GM18870 (cell line): Measurements from ENCODE around the gene MTFMT.
"Not testable (repeated sequence)": the region's sequence is repeated elsewhere in the genome, so short reads cannot be mapped to it uniquely, and the experiment has no call there.

Experiments used
- ATAC-seq: cut with Tn5 transposase; IDR thresholded peaks from one replicate; pipeline ENCODE4 v1.9.1; 2021; ENCODE audit warnings: moderate library complexity; ENCODE audit not compliant: unreplicated experiment

MTFMT gene

GRCh38 chr15:65040461-65040860 lies 11.0 kb upstream of the MTFMT start:
- no peak for ATAC-seq

- ATAC-seq: no peak
Measured at GRCh38 chr15:65038836-65039235, 9.4 kb upstream of the MTFMT start.

DNA sequence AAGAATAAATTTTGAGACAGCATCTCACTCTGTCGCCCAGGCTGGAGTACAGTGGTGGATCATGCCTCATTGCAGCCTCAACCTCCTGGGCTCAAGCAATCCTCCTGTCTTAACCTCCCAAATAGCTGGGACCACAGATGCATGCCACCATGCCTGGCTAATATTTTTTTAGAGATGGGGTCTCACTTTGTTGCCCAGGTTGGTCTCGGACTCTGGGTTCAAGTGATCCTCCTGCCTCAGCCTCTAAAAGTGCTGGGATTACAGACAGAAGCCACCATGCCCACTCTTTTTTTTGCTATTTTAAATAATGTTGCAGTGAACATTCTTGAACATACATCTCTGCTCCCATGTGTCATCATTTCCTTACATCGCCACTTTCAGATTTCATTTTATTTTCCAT lies 9.0 kb upstream of the MTFMT start:
- ATAC-seq: no peak

- ATAC-seq: no peak
Measured at GRCh38 chr15:65037309-65037708, 7.9 kb upstream of the MTFMT start.

DNA sequence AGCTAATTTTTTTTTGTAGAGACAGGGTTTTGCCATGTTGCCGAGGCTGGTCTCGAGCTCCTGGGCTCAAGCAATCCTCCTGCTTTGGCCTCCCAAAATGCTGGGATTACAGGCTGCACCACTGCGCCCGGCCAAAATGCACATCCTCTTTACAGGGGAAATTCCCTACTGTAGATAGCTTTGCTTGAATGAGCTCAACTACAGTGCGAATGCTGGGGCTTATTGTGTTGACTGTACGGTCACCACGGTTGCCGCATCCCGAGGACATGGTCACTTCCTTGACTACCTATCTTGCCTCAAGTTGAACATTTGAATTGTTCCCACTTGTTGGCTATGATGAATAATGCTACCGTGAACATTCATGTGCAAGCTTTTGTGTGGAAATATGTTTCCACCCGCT lies 5.3 kb upstream of the MTFMT start:
- no peak for ATAC-seq

DNA sequence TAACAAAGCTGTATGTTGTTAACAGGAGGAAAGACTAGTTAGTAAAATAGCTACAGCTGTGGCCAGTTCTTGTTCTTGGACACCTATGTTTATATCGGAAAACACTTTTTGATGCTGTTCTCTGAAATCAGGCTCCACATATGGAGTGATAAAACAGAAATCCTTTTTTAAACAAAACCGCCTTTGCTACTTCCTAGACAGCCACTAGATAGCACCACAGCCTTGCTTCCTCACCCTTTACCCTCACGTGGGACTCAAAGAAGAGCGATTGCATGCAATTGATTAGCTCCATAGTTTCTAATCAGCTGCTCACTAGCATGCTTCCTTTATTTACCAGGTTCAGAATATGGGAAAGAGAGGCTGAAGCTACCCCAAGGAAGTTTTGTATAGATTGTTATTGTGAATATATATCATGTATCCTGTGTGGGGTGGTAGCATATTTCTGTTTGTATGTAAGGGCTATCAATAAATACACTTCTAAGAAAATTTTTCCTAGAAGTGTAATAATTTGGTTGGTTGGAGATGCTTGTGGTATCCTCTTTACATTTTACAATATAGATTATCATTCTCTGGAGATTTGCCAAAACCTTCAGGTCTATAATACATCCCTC lies 4.3 kb upstream of the MTFMT start:
- ATAC-seq: no peak

DNA sequence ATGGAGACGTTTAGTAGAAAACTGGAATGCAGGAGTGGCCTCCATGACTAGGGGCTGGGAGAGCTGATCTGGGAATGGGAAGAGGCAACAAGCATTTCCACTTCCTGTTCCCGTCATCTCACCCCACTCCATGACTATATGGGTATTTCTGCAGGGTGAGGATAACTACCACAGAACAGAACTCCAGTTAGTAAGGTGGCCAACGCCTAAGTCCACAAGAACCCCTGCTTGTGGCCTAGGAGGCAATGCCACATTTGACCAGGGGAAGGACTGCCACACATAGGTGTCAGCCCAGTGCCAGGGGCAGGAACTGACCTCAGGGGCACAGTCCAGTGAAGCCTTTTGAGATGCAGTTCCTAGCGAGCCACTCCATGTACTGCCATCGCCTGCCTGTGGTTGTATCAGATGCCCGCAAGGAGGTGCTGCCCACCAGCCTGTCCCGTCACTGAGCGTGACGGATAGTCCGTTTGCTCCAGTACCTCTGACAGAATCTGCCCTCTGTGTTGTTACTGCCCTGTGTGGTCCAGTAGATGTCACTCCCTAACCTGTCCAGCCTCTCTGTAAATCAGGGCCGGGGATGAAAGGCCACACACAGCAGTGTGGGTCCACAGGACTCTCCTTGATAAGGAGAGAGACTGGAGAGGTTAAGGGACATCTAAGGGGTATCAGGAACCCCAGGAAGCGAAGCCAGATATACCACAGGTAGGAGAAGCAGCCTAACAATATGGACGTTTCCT lies 3.5 kb upstream of the MTFMT start:
- no peak for ATAC-seq

GRCh38 chr15:65029736-65030208 lies 333 bp upstream of the MTFMT start:
- no peak for ATAC-seq

DNA sequence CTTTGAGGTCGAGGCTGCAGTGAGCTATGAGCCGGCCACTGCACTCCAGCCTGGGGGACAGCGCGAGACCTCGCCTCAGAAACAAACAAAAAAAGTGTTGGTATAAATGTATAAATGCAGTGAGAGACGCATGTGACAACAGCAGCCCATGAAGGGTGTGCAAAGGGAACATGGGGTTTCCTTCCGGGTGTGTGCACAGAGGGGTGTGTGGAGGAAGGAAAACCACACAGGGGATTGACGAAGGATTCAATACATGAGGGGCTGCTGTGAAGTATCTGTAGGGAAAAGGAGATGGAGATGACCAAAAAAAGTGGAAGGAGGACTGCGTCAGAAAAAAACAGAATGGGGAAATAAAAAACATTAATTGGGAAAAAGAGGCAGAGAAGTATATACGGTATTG lies 1.1 kb downstream of the MTFMT start:
- ATAC-seq: no peak

- ATAC-seq: no peak
Measured at GRCh38 chr15:65027593-65027992, 1.8 kb downstream of the MTFMT start.

DNA sequence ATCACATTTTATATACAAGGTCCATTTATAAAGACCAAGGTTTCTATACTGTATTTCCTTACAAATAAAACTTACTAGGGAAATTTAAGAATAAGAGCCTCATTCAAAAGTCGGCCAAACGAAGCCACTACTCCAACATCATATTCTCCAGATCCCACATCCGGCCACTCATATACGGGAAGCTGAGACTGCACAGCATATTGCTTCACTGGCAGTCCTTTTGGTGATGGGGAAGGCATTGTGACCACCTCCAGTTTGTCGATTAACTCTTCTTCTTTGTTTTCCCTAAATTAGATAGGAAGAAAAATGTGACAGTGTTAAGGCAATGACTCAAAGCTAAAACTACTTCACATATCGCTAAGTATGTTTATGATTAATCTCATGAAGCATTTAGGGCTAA lies 2.7 kb downstream of the MTFMT start:
- ATAC-seq: no peak

DNA sequence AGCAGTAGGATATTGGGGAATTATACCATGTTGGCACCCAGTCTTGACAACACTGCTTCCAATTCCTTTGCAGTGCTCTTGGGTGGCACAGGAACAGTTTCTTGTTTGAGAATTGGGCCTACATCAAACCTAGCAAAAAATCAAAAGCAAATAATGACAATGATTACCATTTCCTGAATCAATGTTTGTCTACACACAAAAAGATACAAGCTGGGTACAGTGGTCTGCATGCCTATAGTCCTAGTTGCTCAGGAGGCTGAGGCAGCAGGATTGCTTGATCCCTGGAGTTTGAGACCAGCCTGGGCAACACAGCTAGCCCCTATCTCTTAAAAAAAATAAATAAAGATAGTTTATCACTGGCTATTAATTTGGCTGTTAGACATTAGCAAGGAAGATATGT lies 8.0 kb downstream of the MTFMT start:
- ATAC-seq: no peak

DNA sequence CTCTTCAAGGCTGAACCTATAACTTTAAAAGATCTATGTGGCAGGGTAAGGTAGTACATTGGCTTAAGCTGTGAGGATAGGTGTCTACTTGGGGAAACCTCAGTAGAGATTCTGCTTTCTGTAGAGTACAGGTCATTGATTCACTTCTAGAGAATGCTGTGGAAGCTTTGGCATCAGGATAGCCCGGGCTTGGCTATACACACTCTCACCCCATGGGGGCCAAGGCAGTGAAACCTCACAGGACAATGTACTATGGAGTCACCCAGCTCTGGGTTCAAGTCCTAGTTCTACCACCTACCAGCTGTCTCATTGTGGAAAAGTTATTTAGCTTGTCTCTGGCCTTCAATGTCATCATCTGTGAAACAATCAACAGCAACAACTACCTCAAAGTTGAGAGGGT lies 9.0 kb downstream of the MTFMT start:
- no peak for ATAC-seq

DNA sequence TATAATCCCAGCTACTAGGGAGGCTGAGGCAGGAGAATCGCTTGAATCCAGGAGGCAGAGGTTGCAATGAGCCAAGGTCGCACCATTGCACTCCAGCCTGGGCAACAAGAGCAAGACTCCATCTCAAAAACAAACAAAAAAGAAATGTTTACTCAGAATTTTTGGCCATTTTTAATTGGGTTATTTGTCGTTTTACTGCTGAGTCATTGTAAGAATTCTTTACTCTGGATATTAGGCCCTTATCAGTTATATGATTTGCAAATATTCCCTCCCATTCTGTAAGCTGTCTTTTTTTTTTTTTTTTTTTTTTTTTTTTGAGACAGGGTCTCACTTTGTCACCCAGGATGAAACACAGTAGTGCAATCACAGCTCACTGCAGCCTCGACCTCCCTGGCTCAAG lies 18.2 kb downstream of the MTFMT start:
- ATAC-seq: not testable (repeated sequence)

DNA sequence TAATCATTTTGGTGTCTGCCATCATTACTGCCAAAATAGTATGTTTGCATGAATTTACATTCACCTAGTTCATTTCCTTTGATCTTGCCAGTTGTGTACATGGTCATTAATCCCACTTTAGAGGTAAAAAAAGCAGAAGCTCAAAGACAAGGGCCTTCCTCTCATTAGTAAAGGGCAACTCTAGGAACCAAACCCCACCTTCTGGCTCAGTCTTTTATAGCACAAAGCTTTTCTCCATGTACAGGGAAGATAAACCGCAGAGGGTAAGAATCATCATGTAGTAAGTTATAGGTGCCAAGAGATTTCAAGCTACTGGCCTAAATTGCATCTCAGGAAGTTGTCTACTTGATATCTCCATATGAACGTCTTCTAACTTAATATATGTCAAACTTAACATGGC lies 20.5 kb downstream of the MTFMT start:
- no peak for ATAC-seq

DNA sequence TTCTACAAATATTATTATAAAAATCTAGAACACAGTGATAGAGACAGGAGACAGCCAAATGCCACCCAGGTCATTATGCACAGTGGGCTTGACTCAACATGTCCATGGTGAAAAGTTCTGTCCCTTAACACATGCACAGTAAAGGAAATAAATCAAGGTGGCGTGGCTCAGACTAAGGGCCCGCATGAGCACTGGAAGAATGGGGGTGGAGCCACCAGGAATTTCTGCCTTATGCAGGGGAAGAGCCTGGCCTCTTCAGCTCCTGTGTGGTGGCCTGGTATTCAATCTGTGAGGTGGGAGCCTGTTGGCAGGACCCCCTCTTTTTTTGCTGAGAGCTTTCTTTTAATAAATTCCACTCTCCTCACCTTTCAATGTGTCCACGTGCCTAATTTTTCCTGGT lies 22.6 kb downstream of the MTFMT start:
- no peak for ATAC-seq

DNA sequence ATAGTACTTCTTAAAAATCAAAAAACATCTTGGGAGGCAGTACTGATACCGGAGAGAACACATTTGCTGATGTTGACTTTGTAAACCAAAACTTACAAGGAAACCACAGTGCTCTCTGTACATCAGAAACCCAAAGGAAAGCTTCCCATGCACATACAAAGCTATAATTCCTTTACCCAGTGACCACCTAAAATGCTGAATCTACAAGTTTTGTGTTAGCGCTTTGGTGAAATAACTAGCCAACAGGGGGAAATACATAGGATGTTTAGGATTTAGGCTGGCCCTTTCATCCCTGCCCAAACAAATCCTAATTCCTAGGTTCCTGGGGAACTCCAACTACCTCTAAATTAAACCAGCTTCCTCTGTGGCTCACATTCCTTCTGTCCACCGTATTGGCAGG lies 24.4 kb downstream of the MTFMT start:
- no peak for ATAC-seq

DNA sequence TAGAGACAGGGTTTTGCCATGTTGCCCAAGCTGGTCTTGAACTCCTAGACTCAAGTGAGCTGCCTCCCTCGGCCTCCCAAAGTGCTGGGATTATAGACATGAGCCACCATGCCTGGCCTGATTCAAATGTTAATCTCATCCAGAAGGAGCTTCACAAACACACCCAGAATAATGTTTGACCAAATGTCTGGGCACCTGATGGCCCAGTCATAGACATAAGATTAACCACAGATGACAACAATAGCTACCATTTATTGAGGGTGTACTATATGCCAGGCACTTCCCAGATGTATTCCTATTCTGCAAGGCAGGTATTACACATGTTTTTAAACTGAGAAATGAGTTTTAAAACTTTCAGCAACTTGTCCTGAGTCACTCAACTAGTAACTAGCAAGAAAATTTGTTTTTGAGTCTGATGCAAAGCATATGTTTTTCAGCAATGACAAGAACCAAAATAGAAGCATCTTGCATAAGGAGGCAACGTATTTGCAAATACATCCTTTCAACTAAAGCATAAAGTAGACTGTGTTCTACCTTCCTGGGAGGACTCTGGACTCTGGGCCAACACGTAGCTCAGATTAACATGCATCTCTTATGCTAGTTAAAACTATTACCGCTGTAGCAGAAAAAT lies 31.6 kb downstream of the MTFMT start:
- ATAC-seq: no peak

DNA sequence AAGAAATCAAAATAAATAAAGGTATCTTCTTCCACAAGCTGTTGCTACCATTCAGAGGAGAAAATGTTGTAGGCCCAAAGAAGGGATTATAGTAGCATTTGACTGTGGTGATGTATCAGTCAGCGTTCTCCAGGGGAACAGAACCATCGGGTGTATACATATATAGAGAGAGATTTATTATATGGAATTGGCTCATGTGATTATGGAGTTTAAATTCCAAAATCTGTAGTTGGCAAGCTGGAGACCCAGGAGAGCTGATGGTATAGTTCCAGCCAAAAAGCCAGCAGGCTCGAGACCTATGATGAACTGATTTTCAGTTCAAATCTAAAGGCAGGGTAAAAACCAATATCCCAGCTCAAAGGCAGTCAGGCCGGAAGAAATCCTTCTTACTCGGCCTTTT lies 32.4 kb downstream of the MTFMT start:
- no peak for ATAC-seq

GRCh38 chr15:64993290-64993689 lies 36.1 kb downstream of the MTFMT start:
- ATAC-seq: no peak

DNA sequence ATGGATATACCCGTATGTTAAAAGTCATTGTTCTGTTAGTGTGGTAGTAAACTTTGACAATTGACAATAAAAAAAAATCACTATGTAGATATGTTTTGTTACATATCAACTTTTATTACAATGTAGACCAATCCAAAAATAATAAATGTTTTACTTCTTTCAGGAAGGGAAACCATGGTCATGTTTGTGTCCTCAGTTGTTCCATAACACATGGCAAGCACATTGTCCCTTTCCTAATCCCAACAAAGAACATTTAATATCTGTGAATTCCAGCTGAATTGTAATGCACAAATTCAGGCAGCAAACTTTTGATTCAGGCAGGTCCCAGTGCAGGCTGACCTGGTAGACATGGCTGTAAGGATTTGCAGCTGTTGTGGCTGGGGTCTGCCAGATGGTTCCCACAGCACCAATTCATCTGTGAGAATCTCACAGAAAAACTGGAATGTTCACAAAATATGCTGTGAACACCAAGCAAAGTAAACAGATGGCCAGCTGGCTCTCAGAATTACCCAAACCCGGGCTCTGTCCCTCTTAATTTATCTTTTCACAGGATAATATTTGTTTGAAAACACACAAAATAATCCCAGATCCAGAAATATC lies 37.8 kb downstream of the MTFMT start:
- ATAC-seq: no peak

- no peak for ATAC-seq
Measured at GRCh38 chr15:64990168-64990470, 39.3 kb downstream of the MTFMT start.
